ENCODE results near the gene SP1. TPM values are rescaled to one million over a fixed set of nuclear protein-coding genes. Genes with fewer than 3 reads are reported as not detected.

SP1 gene
- total RNA-seq, 1 experiment from 2014 or later, result 81.0 TPM

DNA sequence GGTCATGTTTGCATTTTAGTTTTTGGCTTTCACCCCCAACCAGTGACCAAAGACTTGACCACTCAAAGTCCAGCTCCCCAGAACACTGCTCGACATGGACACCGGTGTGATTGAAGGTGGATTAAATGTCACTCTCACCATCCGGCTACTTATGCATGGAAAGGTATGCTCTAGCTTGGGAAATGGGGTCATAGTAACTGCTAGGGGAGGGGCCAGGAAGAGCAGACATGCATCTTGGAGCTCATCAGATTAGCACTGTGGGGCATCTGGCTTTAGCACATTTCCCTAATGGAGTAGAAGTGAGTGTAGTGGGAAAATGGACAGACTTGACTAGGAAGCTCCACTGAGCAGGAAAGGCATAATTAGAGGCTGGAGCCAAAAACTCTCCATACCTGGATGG is 74.7 kb downstream of the SP1 start:
- no peaks in the 10 kb centered on the region for H3K9me3 ChIP-seq (ENCODE audit: control insufficient read depth, insufficient read depth, low read depth, low read length)
- DNase-seq (ENCODE audit: low read depth, low spot score) (no peak), ATAC-seq (no peak)
- in situ Hi-C loops (cut with HindIII; ENCODE audit: low pct_unique_long_range_greater_than_20kb, low sequenced_read_pairs), result no loop called here
- no peak overlapping the region; a peak in 1 of 4 replicates for H3K4me3 ChIP-seq (ENCODE audit: low read depth in 2 of 2, low read length in 2 of 2)
- no TSS peak for BruUV-seq (replicated peaks)
- POLR2A ChIA-PET, result no interaction called here
- intact Hi-C loops (cut with micrococcal nuclease; ENCODE audit: unreplicated experiment), result no loop called here
- TF ChIP-seq POLR2AphosphoS5 (IDR thresholded peaks at IDR 0.05; ENCODE audit: low read depth, low read length), result no peak
- TF ChIP-seq SIN3A (IDR thresholded peaks at IDR 0.05; ENCODE audit: borderline replicate concordance, insufficient read depth, low read depth, low read length), result no peak
- TF ChIP-seq, protein P1, sequence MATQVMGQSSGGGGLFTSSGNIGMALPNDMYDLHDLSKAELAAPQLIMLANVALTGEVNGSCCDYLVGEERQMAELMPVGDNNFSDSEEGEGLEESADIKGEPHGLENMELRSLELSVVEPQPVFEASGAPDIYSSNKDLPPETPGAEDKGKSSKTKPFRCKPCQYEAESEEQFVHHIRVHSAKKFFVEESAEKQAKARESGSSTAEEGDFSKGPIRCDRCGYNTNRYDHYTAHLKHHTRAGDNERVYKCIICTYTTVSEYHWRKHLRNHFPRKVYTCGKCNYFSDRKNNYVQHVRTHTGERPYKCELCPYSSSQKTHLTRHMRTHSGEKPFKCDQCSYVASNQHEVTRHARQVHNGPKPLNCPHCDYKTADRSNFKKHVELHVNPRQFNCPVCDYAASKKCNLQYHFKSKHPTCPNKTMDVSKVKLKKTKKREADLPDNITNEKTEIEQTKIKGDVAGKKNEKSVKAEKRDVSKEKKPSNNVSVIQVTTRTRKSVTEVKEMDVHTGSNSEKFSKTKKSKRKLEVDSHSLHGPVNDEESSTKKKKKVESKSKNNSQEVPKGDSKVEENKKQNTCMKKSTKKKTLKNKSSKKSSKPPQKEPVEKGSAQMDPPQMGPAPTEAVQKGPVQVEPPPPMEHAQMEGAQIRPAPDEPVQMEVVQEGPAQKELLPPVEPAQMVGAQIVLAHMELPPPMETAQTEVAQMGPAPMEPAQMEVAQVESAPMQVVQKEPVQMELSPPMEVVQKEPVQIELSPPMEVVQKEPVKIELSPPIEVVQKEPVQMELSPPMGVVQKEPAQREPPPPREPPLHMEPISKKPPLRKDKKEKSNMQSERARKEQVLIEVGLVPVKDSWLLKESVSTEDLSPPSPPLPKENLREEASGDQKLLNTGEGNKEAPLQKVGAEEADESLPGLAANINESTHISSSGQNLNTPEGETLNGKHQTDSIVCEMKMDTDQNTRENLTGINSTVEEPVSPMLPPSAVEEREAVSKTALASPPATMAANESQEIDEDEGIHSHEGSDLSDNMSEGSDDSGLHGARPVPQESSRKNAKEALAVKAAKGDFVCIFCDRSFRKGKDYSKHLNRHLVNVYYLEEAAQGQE (IDR thresholded peaks at IDR 0.05; ENCODE audit: insufficient read depth in 1 of 2, low read depth in 2 of 2, low read length in 1 of 2), result no peak
- TF ChIP-seq, protein P2, sequence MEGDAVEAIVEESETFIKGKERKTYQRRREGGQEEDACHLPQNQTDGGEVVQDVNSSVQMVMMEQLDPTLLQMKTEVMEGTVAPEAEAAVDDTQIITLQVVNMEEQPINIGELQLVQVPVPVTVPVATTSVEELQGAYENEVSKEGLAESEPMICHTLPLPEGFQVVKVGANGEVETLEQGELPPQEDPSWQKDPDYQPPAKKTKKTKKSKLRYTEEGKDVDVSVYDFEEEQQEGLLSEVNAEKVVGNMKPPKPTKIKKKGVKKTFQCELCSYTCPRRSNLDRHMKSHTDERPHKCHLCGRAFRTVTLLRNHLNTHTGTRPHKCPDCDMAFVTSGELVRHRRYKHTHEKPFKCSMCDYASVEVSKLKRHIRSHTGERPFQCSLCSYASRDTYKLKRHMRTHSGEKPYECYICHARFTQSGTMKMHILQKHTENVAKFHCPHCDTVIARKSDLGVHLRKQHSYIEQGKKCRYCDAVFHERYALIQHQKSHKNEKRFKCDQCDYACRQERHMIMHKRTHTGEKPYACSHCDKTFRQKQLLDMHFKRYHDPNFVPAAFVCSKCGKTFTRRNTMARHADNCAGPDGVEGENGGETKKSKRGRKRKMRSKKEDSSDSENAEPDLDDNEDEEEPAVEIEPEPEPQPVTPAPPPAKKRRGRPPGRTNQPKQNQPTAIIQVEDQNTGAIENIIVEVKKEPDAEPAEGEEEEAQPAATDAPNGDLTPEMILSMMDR (IDR thresholded peaks at IDR 0.05), result no peak
- TF ChIP-seq TCF7L2 (IDR thresholded peaks at IDR 0.05; ENCODE audit: low read depth, low read length), result no peak
- no peaks in the 10 kb centered on the region for H3K27me3 ChIP-seq (ENCODE audit: control insufficient read depth, insufficient read depth, low read length)
- CTCF ChIA-PET, result interaction anchor here (0.6 kb wide), 1 partner anchor 22 kb away, joined by 3 read pairs; no protein-coding TSS in a partner anchor
- peak overlapping the region; percentile 95; the same call in 1 of the 2 replicates for H3K27ac ChIP-seq (ENCODE audit: low read length)
- peaks cover 22% of the 10 kb centered on the region for H3K4me1 ChIP-seq (ENCODE audit: control insufficient read depth, insufficient read depth, low read length)
- peaks cover 54% of the 10 kb centered on the region for H3K36me3 ChIP-seq (ENCODE audit: control insufficient read depth, insufficient read depth, low read length)

DNA sequence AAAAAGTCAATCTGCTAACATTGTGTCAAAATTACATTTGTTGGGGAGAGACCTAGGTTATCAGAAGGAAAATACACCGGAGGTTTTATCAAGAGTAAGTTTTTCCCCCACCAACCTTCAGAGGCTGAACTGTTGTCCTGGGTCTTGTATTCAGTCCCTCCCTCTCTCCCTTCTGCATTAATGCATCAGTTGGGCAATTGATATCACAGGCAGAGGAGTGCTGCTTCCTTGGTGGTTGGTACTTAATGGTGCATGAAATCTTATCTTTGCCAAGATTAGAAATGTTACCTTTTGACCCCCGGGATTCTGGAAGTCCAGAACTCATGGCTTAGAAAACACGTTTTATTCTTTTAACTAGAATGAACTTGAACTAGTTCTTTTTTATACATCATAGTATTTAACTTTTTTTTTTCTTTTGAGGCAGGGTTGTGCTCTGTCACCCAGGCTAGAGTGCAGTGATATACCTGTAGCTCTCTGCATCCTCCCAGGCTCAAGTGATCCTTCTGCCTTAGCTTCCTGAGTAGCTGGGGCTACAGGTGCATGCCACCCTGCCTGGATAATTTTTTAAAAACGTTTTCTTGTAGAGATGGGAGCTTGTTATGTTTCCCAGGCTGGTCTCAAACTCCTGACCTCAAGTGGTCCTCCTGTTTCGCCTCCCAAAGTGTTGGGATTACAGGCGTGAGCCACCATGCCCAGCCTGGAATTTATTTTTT is 76.8 kb downstream of the SP1 start:
- Histone ChIP-seq H3K4me1 (ENCODE audit: control insufficient read depth, insufficient read depth, low read length) (peaks cover 22% of the 10 kb centered on the region), H3K4me3 (ENCODE audit: low read depth in 2 of 2, low read length in 2 of 2) (no peak overlapping the region), H3K9me3 (ENCODE audit: control insufficient read depth, insufficient read depth, low read depth, low read length) (no peaks in the 10 kb centered on the region), H3K27ac (ENCODE audit: low read length) (no peak overlapping the region), H3K27me3 (ENCODE audit: control insufficient read depth, insufficient read depth, low read length) (no peaks in the 10 kb centered on the region), H3K36me3 (ENCODE audit: control insufficient read depth, insufficient read depth, low read length) (peaks cover 74% of the 10 kb centered on the region)
- ChIA-PET POLR2A (no interaction called here), CTCF (no interaction called here)
- no TSS peak for BruUV-seq (replicated peaks)
- TF ChIP-seq, protein P2 (IDR thresholded peaks at IDR 0.05), result no peak
- TF ChIP-seq POLR2AphosphoS5 (IDR thresholded peaks at IDR 0.05; ENCODE audit: low read depth, low read length) (no peak), TCF7L2 (IDR thresholded peaks at IDR 0.05; ENCODE audit: low read depth, low read length) (no peak), SIN3A (IDR thresholded peaks at IDR 0.05; ENCODE audit: borderline replicate concordance, insufficient read depth, low read depth, low read length) (no peak)
- TF ChIP-seq, protein P1 (IDR thresholded peaks at IDR 0.05; ENCODE audit: insufficient read depth in 1 of 2, low read depth in 2 of 2, low read length in 1 of 2), result no peak
- DNase-seq (ENCODE audit: low read depth, low spot score) (no peak), ATAC-seq (no peak)
- in situ Hi-C loops (cut with HindIII; ENCODE audit: low pct_unique_long_range_greater_than_20kb, low sequenced_read_pairs), result no loop called here
- intact Hi-C loops (cut with micrococcal nuclease; ENCODE audit: unreplicated experiment), result no loop called here
